PC-9 (cell line): Measurements from ENCODE around the gene FOXD1. TPM values are rescaled to one million over a fixed set of nuclear protein-coding genes. Genes with fewer than 3 reads are reported as not detected.

Source experiments
- BruUV-seq: library from RNA; stranded (reverse); fragments of 400-500 nt; replicated peaks from 2 replicates; lab custom pipeline; 2021; lab: Mats Ljungman, UMichigan
- CTCF ChIA-PET: fragments of 300-600 bp; sonication (Branson Sonifier 250); formaldehyde crosslinking; loops from one replicate; lab custom pipeline; 2022; ENCODE audit warnings: antibody characterized with exemption; lab: Charles Lee
- POLR2A ChIA-PET: fragments of 300-600 bp; sonication (Branson Sonifier 250); formaldehyde crosslinking; loops from one replicate; lab custom pipeline; 2022; ENCODE audit warnings: antibody characterized with exemption; ENCODE audit not compliant: unreplicated experiment; lab: Charles Lee
- DNase-seq, 2 experiments: peaks; one replicate each; pipeline versions ENCODE4 v3.0.0 to v3.0.0-alpha.2; 2015 to 2022; ENCODE audit warnings: mixed read lengths in 1 of 2
- H2AFZ ChIP-seq: fragments of 200-600 bp; sonication (generic); 2 replicates; pipeline ENCODE4 v1.8.1; 2017; ENCODE audit warnings: antibody characterized with exemption
- H3F3A ChIP-seq: fragments of 200-600 bp; sonication (generic); 2 replicates; pipeline ENCODE4 v1.8.1; 2017; ENCODE audit warnings: antibody characterized with exemption, mild to moderate bottlenecking, low read depth; ENCODE audit not compliant: insufficient read depth
- H3K27ac ChIP-seq: fragments of 200-600 bp; sonication (generic); 2 replicates; pipeline ENCODE4 v1.6.1; 2016; ENCODE audit warnings: mixed run types
- H3K27me3 ChIP-seq: fragments of 200-600 bp; sonication (generic); 2 replicates; pipeline ENCODE4 v1.6.1; 2016; ENCODE audit warnings: low read depth, mixed run types; ENCODE audit not compliant: insufficient read depth
- H3K36me3 ChIP-seq: fragments of 200-600 bp; sonication (generic); 2 replicates; pipeline ENCODE4 v1.6.1; 2016; ENCODE audit warnings: low read depth, mixed run types
- H3K4me1 ChIP-seq: fragments of 200-600 bp; sonication (generic); replicated peaks from 2 replicates; pipeline ENCODE4 v1.6.1; 2016; ENCODE audit warnings: mixed run types; ENCODE audit not compliant: insufficient read depth
- H3K4me2 ChIP-seq: fragments of 200-600 bp; sonication (generic); 2 replicates; pipeline ENCODE4 v1.6.1; 2017; ENCODE audit warnings: mixed run types
- H3K4me3 ChIP-seq: fragments of 200-600 bp; sonication (generic); 2 replicates; pipeline ENCODE4 v1.6.1; 2016; ENCODE audit warnings: mixed run types
- H3K79me2 ChIP-seq: fragments of 200-600 bp; sonication (generic); 2 replicates; pipeline ENCODE4 v1.6.1; 2017; ENCODE audit warnings: low read depth, mixed run types
- H3K9me2 ChIP-seq: fragments of 200-600 bp; sonication (generic); 2 replicates; pipeline ENCODE4 v1.8.1; 2017; ENCODE audit warnings: mild to moderate bottlenecking; ENCODE audit not compliant: insufficient read depth
- H3K9me3 ChIP-seq: fragments of 200-600 bp; sonication (generic); 2 replicates; pipeline ENCODE4 v1.8.1; 2016; ENCODE audit warnings: low read depth; ENCODE audit not compliant: insufficient read depth
- H4K20me1 ChIP-seq: fragments of 200-600 bp; sonication (generic); 2 replicates; pipeline ENCODE4 v1.8.1; 2017; ENCODE audit not compliant: insufficient read depth
- CTCF ChIP-seq: fragments of 200-600 bp; sonication (generic); conservative IDR thresholded peaks from 2 replicates; pipeline ENCODE4 v1.6.1; 2017; ENCODE audit warnings: mixed run types, antibody characterized with exemption, mild to moderate bottlenecking, moderate library complexity
- EZH2 ChIP-seq: fragments of 200-600 bp; sonication (generic); IDR thresholded peaks from 2 replicates; pipeline ENCODE4 v1.8.0; 2017; ENCODE audit warnings: antibody characterized with exemption, low read depth
- intact Hi-C: fragments of 100-400 bp; cut with micrococcal nuclease; formaldehyde crosslinking; loops from one replicate; pipeline ENCODE4 v1.10.0; 2022; ENCODE audit not compliant: unreplicated experiment
- total RNA-seq: library from RNA; stranded (reverse); gene quantifications from 2 replicates; pipeline ENCODE4 v1.2.3, GENCODE V29; 2021

FOXD1 gene
- total RNA-seq, 1 experiment from 2014 or later: 4.1 TPM

GRCh38 chr5:73484511-73484910 is 35.9 kb upstream of the FOXD1 start:
- no peaks in the 10 kb centered on the region for H4K20me1 ChIP-seq
- no peaks in the 10 kb centered on the region for H3K79me2 ChIP-seq
- no peak for TF ChIP-seq CTCF
- TF ChIP-seq EZH2: no peak
- H2AFZ ChIP-seq: no peak overlapping the region
- H3K27ac ChIP-seq: no peak overlapping the region
- POLR2A ChIA-PET: no interaction called here
- H3K4me1 ChIP-seq: no peaks in the 10 kb centered on the region
- H3K9me2 ChIP-seq: no peaks in the 10 kb centered on the region
- H3K36me3 ChIP-seq: no peaks in the 10 kb centered on the region
- no peaks in the 10 kb centered on the region for H3F3A ChIP-seq
- no peaks in the 10 kb centered on the region for H3K27me3 ChIP-seq
- no peak overlapping the region for H3K4me2 ChIP-seq
- CTCF ChIA-PET: no interaction called here
- no peaks in the 10 kb centered on the region for H3K9me3 ChIP-seq
- H3K4me3 ChIP-seq: no peak overlapping the region
- DNase-seq: no peak
- BruUV-seq: no TSS peak
- intact Hi-C loops: no loop called here

- ChIA-PET POLR2A (no interaction called here), CTCF (no interaction called here)
- Histone ChIP-seq H3K9me3 (no peaks in the 10 kb centered on the region), H3K36me3 (no peaks in the 10 kb centered on the region), H3K27ac (no peak overlapping the region), H3K79me2 (no peaks in the 10 kb centered on the region), H2AFZ (no peak overlapping the region), H3K4me3 (no peak overlapping the region), H3K27me3 (no peaks in the 10 kb centered on the region), H3K9me2 (no peaks in the 10 kb centered on the region), H4K20me1 (no peaks in the 10 kb centered on the region), H3K4me1 (no peaks in the 10 kb centered on the region), H3F3A (no peaks in the 10 kb centered on the region), H3K4me2 (no peak overlapping the region)
- TF ChIP-seq CTCF: no peak
- no peak for TF ChIP-seq EZH2
- intact Hi-C loops: no loop called here
- DNase-seq: no peak
- no TSS peak for BruUV-seq
These were observed 35.1 kb upstream of the FOXD1 start for GRCh38 chr5:73483676-73484075.

- Histone ChIP-seq H3K36me3 (no peaks in the 10 kb centered on the region), H4K20me1 (no peaks in the 10 kb centered on the region), H3K9me3 (no peaks in the 10 kb centered on the region), H2AFZ (no peak overlapping the region), H3K27ac (no peak overlapping the region), H3K4me2 (no peak overlapping the region), H3K4me3 (no peak overlapping the region), H3K4me1 (no peaks in the 10 kb centered on the region), H3F3A (no peaks in the 10 kb centered on the region), H3K79me2 (no peaks in the 10 kb centered on the region), H3K9me2 (no peaks in the 10 kb centered on the region), H3K27me3 (no peaks in the 10 kb centered on the region)
- TF ChIP-seq CTCF: no peak
- no peak for TF ChIP-seq EZH2
- CTCF ChIA-PET: no interaction called here
- BruUV-seq: no TSS peak
- intact Hi-C loops: no loop called here
- POLR2A ChIA-PET: no interaction called here
- DNase-seq: no peak
These were observed 34.0 kb upstream of the FOXD1 start for GRCh38 chr5:73482383-73483136.
